HepG2 (cell line): ENCODE results near the gene AGAP3. TPM values are rescaled to one million over a fixed set of nuclear protein-coding genes. Genes with fewer than 3 reads are reported as not detected.
A peak's percentile ranks its signal among the peaks of the same experiment; 100 is the strongest.

Source experiments
- CHD2 ChIP-seq: IDR thresholded peaks from 2 replicates; pipeline ENCODE4 v1.6.1; 2011; ENCODE audit warnings: low read depth, low read length, improper control_type of control experiment
- FOSL2 ChIP-seq: sonication (generic); formaldehyde crosslinking; IDR thresholded peaks from 2 replicates; pipeline ENCODE4 v1.4.0; 2020; ENCODE audit warnings: missing genetic modification reagents
- GTF3A ChIP-seq: sonication (generic); formaldehyde crosslinking; conservative IDR thresholded peaks from 2 replicates; pipeline ENCODE4 v1.4.0; 2020; ENCODE audit warnings: mild to moderate bottlenecking, missing genetic modification reagents
- HOXA9 ChIP-seq: sonication (generic); formaldehyde crosslinking; IDR thresholded peaks from 2 replicates; pipeline ENCODE4 v1.8.1; 2022; ENCODE audit warnings: missing genetic modification reagents, mild to moderate bottlenecking, moderate library complexity, borderline replicate concordance
- MTA1 ChIP-seq: sonication (generic); formaldehyde crosslinking; IDR thresholded peaks from 2 replicates; pipeline ENCODE4 v1.4.0; 2020; ENCODE audit warnings: missing genetic modification reagents, mild to moderate bottlenecking, borderline replicate concordance
- PAXIP1 ChIP-seq: sonication (generic); formaldehyde crosslinking; conservative IDR thresholded peaks from 2 replicates; pipeline ENCODE4 v1.4.0; 2020; ENCODE audit warnings: mild to moderate bottlenecking, missing genetic modification reagents, moderate library complexity
- RNF2 ChIP-seq: fragments of 450-650 bp; conservative IDR thresholded peaks from 2 replicates; pipeline ENCODE4 v1.6.1; 2016; ENCODE audit warnings: low read depth
- ZNF343 ChIP-seq: sonication (generic); formaldehyde crosslinking; IDR thresholded peaks from 2 replicates; pipeline ENCODE4 v1.4.0; 2020; ENCODE audit warnings: mild to moderate bottlenecking, missing genetic modification reagents
- ZNF552 ChIP-seq: sonication (generic); formaldehyde crosslinking; IDR thresholded peaks from 2 replicates; pipeline ENCODE4 v1.9.0; 2022; ENCODE audit warnings: missing genetic modification reagents, mild to moderate bottlenecking, borderline replicate concordance
- polyA plus RNA-seq, 8 experiments: library from polyadenylated mRNA; depleted of rRNA in 3 of 8; stranded (reverse) in 7 of 8; unstranded in 1 of 8; fragments of >200 nt; fragmentation: Illumina TruSeq in 4 of 8; extraction: Trizol in 4 of 8; gene quantifications; 2 replicates each; pipeline versions ENCODE4 v1.2.1 to v1.2.3, GENCODE V29; 2011 to 2016; ENCODE audit warnings: low read depth in 4 of 8, missing spikeins in 1 of 8, mixed read lengths in 1 of 8; ENCODE audit not compliant: insufficient read depth in 1 of 8
- total RNA-seq, 5 experiments: library from RNA; depleted of rRNA; stranded (reverse); fragments of >200 nt; fragmentation: Illumina TruSeq; extraction: Trizol; gene quantifications; 2 replicates each; pipeline ENCODE4 v1.2.3, GENCODE V29; 2016; ENCODE audit warnings: low read depth in 1 of 5
- TF ChIP-seq, protein P1 (sequence below): IDR thresholded peaks from 2 replicates; pipeline ENCODE4 v1.6.1; 2012; ENCODE audit warnings: inconsistent platforms
- TF ChIP-seq, protein P2 (sequence below): sonication (generic); formaldehyde crosslinking; IDR thresholded peaks from 2 replicates; pipeline ENCODE4 v1.4.0; 2020; ENCODE audit warnings: mild to moderate bottlenecking, missing genetic modification reagents

The AGAP3 gene
- total and polyA plus RNA-seq, 2 of the 13 experiments (the other 11 are each of a cell fraction or from before 2014, with no cell fraction given), result 31.3 to 61.4 TPM

GRCh38 chr7:151051108-151051507 lies 35.2 kb upstream of the AGAP3 start (continued):
- TF ChIP-seq HOXA9 (CRISPR knock-in tag) (no peak), GTF3A (CRISPR knock-in tag) (no peak), ZNF552 (CRISPR knock-in tag) (no peak), MTA1 (CRISPR knock-in tag) (no peak), RNF2 (no peak), PAXIP1 (CRISPR knock-in tag) (no peak), FOSL2 (CRISPR knock-in tag) (no peak), ZNF343 (CRISPR knock-in tag) (no peak), CHD2 (no peak)
- TF ChIP-seq, protein P1, sequence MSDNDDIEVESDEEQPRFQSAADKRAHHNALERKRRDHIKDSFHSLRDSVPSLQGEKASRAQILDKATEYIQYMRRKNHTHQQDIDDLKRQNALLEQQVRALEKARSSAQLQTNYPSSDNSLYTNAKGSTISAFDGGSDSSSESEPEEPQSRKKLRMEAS, result peak; percentile 52
- TF ChIP-seq, protein P2, sequence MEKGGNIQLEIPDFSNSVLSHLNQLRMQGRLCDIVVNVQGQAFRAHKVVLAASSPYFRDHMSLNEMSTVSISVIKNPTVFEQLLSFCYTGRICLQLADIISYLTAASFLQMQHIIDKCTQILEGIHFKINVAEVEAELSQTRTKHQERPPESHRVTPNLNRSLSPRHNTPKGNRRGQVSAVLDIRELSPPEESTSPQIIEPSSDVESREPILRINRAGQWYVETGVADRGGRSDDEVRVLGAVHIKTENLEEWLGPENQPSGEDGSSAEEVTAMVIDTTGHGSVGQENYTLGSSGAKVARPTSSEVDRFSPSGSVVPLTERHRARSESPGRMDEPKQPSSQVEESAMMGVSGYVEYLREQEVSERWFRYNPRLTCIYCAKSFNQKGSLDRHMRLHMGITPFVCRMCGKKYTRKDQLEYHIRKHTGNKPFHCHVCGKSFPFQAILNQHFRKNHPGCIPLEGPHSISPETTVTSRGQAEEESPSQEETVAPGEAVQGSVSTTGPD (CRISPR knock-in tag), result no peak
